SK-N-MC (cell line): ENCODE measurements around the gene KIAA0753.

Experiments
- EZH2 ChIP-seq: fragments of 200-600 bp; sonication (generic); IDR thresholded peaks from one replicate; pipeline ENCODE4 v1.6.1; 2017; ENCODE audit warnings: antibody characterized with exemption
- FOXP2 ChIP-seq: optimal IDR thresholded peaks from 2 replicates; pipeline ENCODE3; 2011; ENCODE audit warnings: mild to moderate bottlenecking, moderate library complexity; ENCODE audit not compliant: insufficient read depth; ENCODE audit errors: extremely low read length, control extremely low read depth
- POLR2AphosphoS5 ChIP-seq: IDR thresholded peaks from 2 replicates; pipeline ENCODE4 v1.6.1; 2012; ENCODE audit warnings: mild to moderate bottlenecking, low read depth, low read length, borderline replicate concordance

GRCh38 chr17:6591599-6592158, 48.8 kb downstream of the KIAA0753 start:
- TF ChIP-seq POLR2AphosphoS5 (no peak), EZH2 (no peak), FOXP2 (no peak)
